ENCODE data around the gene RBM17. TPM values are rescaled to one million over a fixed set of nuclear protein-coding genes. Genes with fewer than 3 reads are reported as not detected.
"Not testable (repeated sequence)": the region's sequence is repeated elsewhere in the genome, so short reads cannot be mapped to it uniquely, and the experiment has no call there.

Gene RBM17
- total RNA-seq, 2 experiments from 2014 or later: 155 to 157 TPM

DNA sequence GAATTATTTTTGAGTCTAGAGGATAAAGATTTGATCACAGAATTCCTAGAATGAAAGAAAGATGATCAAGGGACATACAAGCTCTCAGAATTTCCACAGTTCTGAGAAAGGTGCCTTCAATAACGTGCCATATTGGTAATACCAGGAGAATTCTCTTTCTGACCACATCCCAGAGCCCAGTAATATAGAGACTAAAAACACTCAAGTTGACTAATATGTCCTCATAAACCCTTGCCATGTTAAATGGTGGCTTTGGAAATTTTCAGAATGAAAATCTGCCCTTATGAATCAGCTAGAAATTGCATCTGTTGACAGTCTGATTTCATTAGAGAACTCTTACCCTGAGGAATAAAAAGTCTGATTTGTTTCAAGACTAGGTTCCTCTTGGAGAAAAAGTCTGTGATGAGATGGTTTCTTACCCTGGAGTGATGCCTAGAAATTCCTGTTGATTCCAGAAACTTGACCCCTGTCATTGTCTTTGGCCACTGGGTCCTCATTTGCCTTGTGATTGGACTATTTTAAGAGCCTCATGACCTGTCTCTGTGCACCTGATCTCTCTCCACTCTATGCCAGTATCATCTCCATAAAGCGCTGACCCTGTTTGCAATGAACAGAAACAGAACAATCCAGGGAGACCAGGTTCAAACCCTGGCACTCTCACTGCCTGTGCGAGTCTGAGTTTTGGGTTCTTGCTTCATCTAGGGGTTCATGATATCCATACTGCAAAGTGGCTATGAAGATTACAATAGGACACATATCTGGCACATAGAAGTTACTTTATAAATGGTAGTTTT, 30.0 kb upstream of the RBM17 start:
- peaks cover 66% of the 10 kb centered on the region for H3K4me1 Mint-ChIP-seq
- H3K27me3 Mint-ChIP-seq: no peaks in the 10 kb centered on the region
- H3K27ac Mint-ChIP-seq: peak overlapping the region; percentile 90
- CTCF ChIA-PET: interaction anchor here (0.7 to 6.4 kb wide), 4 partner anchors 15 to 83 kb away, joined by 3 to 58 read pairs (median 6); no protein-coding TSS in a partner anchor
- H3K4me3 Mint-ChIP-seq: peak overlapping the region; percentile 90
- DNase-seq: peak; percentile 29
- H3K36me3 Mint-ChIP-seq (ENCODE audit: low read depth): peaks cover 79% of the 10 kb centered on the region
- no peaks in the 10 kb centered on the region for H3K9me3 Mint-ChIP-seq
- POLR2A ChIA-PET: interaction anchor here (0.8 to 21.0 kb wide), 16 partner anchors 9 to 245 kb away, joined by 3 to 448 read pairs (median 7); partner anchors contain the start of genes ANKRD16 and FBH1

DNA sequence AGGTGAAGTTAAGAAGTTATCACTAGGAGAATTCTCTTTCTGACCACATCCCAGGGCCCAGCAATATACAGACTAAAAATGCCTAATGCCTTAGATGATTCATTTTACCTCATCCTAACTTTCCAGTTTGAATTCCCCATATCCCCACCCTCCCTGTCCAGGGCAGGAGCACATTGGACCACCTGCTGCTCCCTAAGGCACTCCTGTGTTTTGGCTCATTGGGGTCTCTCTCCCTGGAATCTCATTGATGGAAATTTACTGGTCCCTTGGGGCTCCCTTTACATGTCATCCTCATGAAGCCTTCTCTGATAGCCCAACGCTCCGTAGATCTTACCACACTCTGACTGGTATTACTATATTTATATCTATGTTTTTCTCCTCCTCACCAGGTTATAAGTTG, 29.3 kb upstream of the RBM17 start:
- peaks cover 2% of the 10 kb centered on the region for H3K9me3 Mint-ChIP-seq
- H3K27ac Mint-ChIP-seq: peak overlapping the region; percentile 90
- no peaks in the 10 kb centered on the region for H3K27me3 Mint-ChIP-seq
- DNase-seq: peak; percentile 18
- CTCF ChIA-PET: interaction anchor here (2.5 to 5.8 kb wide), 2 partner anchors 24 to 27 kb away, joined by 12 to 41 read pairs; no protein-coding TSS in a partner anchor
- peaks cover 73% of the 10 kb centered on the region for H3K36me3 Mint-ChIP-seq (ENCODE audit: low read depth)
- POLR2A ChIA-PET: interaction anchor here (1.2 to 21.0 kb wide), 3 partner anchors 7 to 24 kb away, joined by 7 to 448 read pairs (median 97); no protein-coding TSS in a partner anchor
- H3K4me3 Mint-ChIP-seq: peak overlapping the region; percentile 90
- H3K4me1 Mint-ChIP-seq: peaks cover 66% of the 10 kb centered on the region

DNA sequence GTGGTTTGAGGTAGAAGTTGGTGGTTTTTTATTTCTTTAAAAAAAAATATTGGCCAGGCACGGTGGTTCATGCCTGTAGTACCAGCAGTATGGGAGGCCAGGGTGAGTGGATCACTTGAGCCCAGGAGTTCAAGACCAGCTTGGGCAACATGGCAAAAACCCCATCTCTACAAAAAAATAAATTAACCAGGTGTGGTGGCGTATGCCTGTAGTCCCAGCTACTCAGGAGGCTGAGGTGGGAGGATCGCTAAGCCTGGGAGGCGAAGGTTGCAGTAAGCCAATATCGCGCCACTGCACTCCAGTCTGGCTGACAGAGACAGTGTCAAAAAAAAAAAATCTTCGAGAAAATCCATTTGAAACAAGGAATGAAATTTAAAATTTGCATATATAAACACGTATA, 27.8 kb upstream of the RBM17 start:
- POLR2A ChIA-PET: interaction anchor here (0.7 to 21.0 kb wide), 12 partner anchors 9 to 85 kb away, joined by 3 to 448 read pairs (median 10); partner anchors contain the start of gene IL15RA
- Mint-ChIP-seq H3K36me3 (ENCODE audit: low read depth) (peaks cover 65% of the 10 kb centered on the region), H3K4me1 (peaks cover 71% of the 10 kb centered on the region), H3K27ac (peak overlapping the region; percentile 90), H3K27me3 (no peaks in the 10 kb centered on the region), H3K9me3 (peaks cover 6% of the 10 kb centered on the region), H3K4me3 (peak overlapping the region; percentile 90)
- peak; percentile 42 for DNase-seq
- CTCF ChIA-PET: interaction anchor here (0.6 to 5.8 kb wide), 7 partner anchors 8 to 47 kb away, joined by 3 to 41 read pairs (median 4); no protein-coding TSS in a partner anchor

DNA sequence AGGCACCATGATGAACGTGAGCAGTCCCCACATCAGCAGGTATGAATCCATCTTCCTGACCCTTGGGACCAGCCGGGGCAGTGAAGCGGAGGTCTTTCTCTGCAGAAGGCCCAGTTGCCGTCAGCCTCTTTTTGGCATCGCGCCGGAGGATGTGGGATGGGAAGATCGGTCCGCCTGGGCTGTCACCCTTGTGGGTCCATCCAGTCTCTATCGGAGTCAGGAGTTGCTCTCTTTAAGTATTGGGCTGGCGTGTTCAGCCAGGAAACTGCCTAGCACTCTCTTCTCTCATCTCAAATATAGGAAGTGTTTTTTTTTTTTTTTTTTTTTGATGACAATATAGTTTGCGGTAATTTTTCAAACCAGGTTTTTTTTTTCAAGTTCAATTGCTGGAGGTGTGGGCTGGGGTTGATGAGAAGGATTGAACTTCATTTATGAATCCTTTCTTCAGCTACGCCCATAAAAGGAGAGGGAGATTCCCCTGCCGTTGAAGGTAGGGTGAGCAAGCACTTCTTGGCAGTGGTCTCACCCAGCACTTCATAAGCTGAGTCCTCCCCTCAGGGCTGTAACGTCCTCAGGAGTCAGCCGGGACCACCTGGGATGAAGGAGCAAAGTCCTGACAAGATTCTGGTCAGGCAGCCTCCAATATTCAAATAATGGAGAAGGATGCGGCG, 26.6 kb upstream of the RBM17 start, which contains the start of gene IL2RA:
Gene IL2RA, minus strand, starts transcription at position 267 of the 671 bp plus-strand sequence. Its CDS starts 216 bp downstream, at position 51.
- H3K27ac Mint-ChIP-seq: peak within 1 kb of the TSS; percentile 90
- H3K4me1 Mint-ChIP-seq: peaks cover 71% of the 10 kb centered on the region
- DNase-seq: peak; percentile 77
- ChIA-PET CTCF (interaction anchor here (0.5 to 5.8 kb wide), 9 partner anchors 9 to 1904 kb away, joined by 3 to 41 read pairs (median 4); no protein-coding TSS in a partner anchor), POLR2A (interaction anchor here (0.7 to 21.0 kb wide), 15 partner anchors 10 to 720 kb away, joined by 3 to 448 read pairs (median 5); partner anchors contain the start of gene IL15RA)
- peaks cover 6% of the 10 kb centered on the region for H3K9me3 Mint-ChIP-seq
- peaks cover 54% of the 10 kb centered on the region for H3K36me3 Mint-ChIP-seq (ENCODE audit: low read depth)
- peak within 1 kb of the TSS; percentile 90 for H3K4me3 Mint-ChIP-seq
- no peaks in the 10 kb centered on the region for H3K27me3 Mint-ChIP-seq

DNA sequence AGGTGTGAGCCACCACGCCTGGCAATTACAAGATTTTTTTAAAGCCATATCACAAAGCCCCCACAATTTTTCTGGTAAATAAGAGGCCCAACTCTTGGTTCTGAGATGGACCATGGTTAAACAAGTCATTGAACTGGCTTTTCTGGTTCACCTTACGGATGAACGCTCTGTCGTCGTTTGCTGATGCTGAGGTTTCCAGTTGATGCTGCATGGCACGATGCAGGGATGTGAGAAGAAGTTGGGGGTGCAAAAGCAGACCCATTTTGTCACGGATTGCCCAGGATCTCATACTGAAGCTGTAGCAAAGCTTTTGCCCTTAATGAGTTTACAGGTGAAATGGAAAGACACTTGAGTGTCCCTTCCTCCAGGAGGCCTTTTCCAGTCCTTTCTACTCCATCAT, 24.7 kb upstream of the RBM17 start:
- Mint-ChIP-seq H3K36me3 (ENCODE audit: low read depth) (peaks cover 39% of the 10 kb centered on the region), H3K4me1 (peaks cover 71% of the 10 kb centered on the region), H3K9me3 (peaks cover 6% of the 10 kb centered on the region), H3K27me3 (no peaks in the 10 kb centered on the region), H3K27ac (peak overlapping the region; percentile 77), H3K4me3 (no peak overlapping the region)
- ChIA-PET CTCF (interaction anchor here (1.0 to 5.8 kb wide), 2 partner anchors 8 to 23 kb away, joined by 3 to 41 read pairs; no protein-coding TSS in a partner anchor), POLR2A (interaction anchor here (0.5 to 21.0 kb wide), 4 partner anchors 8 to 26 kb away, joined by 3 to 448 read pairs (median 82); no protein-coding TSS in a partner anchor)
- DNase-seq: peak; percentile 15

DNA sequence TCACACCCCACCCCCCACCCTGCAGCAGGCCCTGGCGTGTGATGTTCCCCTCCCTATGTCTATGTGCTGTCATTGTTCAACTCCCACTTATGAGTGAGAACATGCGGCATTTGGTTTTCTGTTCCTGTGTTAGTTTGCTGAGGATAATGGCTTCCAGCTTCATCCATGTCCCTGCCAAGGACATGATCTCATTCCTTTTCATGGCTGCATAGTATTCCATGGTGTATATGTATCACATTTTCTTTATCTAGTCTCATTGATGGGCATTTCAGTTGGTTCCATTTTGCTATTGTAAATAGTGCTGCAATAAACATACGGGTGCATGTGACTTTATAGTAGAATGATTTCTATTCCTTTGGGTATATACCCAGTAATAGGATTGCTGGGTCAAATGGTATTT, 24.1 kb upstream of the RBM17 start:
- Mint-ChIP-seq H3K36me3 (ENCODE audit: low read depth) (peaks cover 33% of the 10 kb centered on the region), H3K27ac (peak overlapping the region; percentile 77), H3K4me1 (peaks cover 72% of the 10 kb centered on the region), H3K4me3 (peak overlapping the region; percentile 34)
- H3K27me3 Mint-ChIP-seq, DNase-seq, H3K9me3 Mint-ChIP-seq: not testable (repeated sequence)
- ChIA-PET CTCF (interaction anchor here (1.0 to 5.8 kb wide), 2 partner anchors 7 to 22 kb away, joined by 3 to 41 read pairs; no protein-coding TSS in a partner anchor), POLR2A (interaction anchor here (4.0 kb wide), 1 partner anchor 17 kb away, joined by 68 read pairs; no protein-coding TSS in a partner anchor)

DNA sequence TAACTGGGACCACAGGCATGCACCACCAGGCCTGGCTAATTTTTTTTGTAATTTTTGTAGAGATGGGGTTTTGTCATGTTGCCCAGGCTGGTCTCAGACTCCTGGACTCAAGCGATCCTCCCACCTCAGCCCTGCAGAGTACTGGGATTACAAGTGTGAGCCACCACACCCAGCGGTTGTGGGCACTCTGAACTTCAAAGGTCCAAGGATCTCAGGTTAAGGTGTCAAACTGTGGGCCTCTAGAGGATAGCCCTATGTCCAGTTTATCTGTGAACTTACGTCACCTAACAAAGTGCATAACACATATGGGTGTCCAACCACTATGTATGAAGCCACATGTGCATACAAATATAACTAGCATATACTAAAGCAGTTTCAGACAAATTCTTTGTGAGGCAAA, 23.4 kb upstream of the RBM17 start:
- Mint-ChIP-seq H3K4me3 (peak overlapping the region; percentile 34), H3K36me3 (ENCODE audit: low read depth) (peaks cover 28% of the 10 kb centered on the region), H3K9me3 (peaks cover 6% of the 10 kb centered on the region), H3K27ac (peak overlapping the region; percentile 77), H3K4me1 (peaks cover 77% of the 10 kb centered on the region), H3K27me3 (no peaks in the 10 kb centered on the region)
- DNase-seq: peak; percentile 41
- ChIA-PET CTCF (interaction anchor here (11.2 kb wide), 1 partner anchor 22 kb away, joined by 138 read pairs; no protein-coding TSS in a partner anchor), POLR2A (interaction anchor here (1.1 to 13.4 kb wide), 7 partner anchors 10 to 516 kb away, joined by 4 to 448 read pairs (median 6); partner anchors contain the start of gene IL2RA)

DNA sequence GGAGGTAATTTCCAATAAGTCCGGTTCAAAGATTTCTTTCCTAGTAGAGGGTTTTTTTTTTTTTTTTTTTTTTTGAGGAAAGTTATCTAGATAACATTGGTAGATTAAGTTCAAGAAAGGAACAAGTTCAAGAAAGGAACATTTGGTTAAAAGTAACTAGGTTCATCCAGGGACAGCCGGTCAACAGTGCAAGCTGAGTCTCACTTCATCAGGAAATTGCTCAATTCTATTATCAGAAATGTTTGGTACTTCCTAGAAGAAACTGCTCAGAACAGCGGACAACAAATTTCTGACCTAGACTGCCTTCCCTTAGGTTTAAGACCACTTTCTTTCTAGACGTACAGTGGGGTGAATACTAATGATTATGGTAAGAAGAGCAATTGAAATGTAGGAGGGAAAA, 23.0 kb upstream of the RBM17 start:
- no peaks in the 10 kb centered on the region for H3K27me3 Mint-ChIP-seq
- peaks cover 82% of the 10 kb centered on the region for H3K4me1 Mint-ChIP-seq
- H3K9me3 Mint-ChIP-seq: peaks cover 6% of the 10 kb centered on the region
- ChIA-PET POLR2A (interaction anchor here (0.8 to 13.4 kb wide), 8 partner anchors 9 to 516 kb away, joined by 4 to 448 read pairs (median 6); partner anchors contain the start of gene IL2RA), CTCF (interaction anchor here (1.2 to 11.2 kb wide), 4 partner anchors 14 to 24 kb away, joined by 3 to 138 read pairs (median 14); no protein-coding TSS in a partner anchor)
- H3K4me3 Mint-ChIP-seq: peak overlapping the region; percentile 34
- DNase-seq: peak; percentile 31
- peak overlapping the region; percentile 77 for H3K27ac Mint-ChIP-seq
- H3K36me3 Mint-ChIP-seq (ENCODE audit: low read depth): peaks cover 26% of the 10 kb centered on the region

DNA sequence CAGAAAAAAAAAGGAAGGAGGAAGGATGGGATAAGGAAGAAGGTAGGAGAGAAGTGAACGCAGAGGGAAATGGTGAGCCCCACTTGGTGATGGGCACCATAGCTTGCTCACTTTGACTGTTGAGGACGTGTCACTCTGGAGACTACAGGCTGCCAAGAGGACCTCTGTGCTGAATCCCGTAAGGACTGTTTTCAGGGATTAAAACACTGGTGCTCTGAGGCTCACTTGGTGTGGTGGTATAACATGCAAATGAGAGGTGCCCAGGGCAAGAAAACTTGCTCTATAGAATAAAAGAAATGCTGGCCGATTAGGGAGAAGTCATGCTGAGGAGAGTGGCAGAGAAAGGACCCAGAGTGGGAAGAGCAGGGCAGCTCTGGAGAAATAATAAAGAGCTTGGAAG, 21.4 kb upstream of the RBM17 start:
- DNase-seq: peak; percentile 14
- CTCF ChIA-PET: interaction anchor here (0.9 to 11.2 kb wide), 5 partner anchors 14 to 29 kb away, joined by 3 to 138 read pairs (median 8); no protein-coding TSS in a partner anchor
- POLR2A ChIA-PET: interaction anchor here (4.1 to 13.4 kb wide), 3 partner anchors 14 to 19 kb away, joined by 24 to 448 read pairs (median 168); partner anchors contain the start of gene IL2RA
- H3K36me3 Mint-ChIP-seq (ENCODE audit: low read depth): peaks cover 11% of the 10 kb centered on the region
- peaks cover 94% of the 10 kb centered on the region for H3K4me1 Mint-ChIP-seq
- H3K27me3 Mint-ChIP-seq: no peaks in the 10 kb centered on the region
- peaks cover 6% of the 10 kb centered on the region for H3K9me3 Mint-ChIP-seq
- peak overlapping the region; percentile 15 for H3K4me3 Mint-ChIP-seq
- peak overlapping the region; percentile 96 for H3K27ac Mint-ChIP-seq

DNA sequence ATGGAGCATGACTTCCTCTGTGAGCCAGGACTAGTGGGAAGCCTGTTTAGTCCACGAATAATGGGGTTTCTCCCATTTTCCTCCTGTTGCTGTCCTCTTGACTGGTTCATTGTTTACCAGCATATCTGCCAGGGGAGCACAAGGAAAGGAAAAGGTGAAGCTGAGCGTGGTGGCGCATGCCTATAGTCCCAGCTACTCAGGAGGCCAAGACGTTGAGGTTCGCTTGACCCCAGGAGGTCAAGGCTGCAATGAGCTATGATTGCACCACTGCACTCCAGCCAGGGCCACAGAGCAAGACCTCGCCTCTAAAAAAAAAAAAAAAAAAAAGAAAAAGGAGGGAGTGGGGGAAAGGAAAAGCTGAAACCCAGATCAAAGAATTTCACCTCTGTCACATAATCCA, 20.8 kb upstream of the RBM17 start:
- Mint-ChIP-seq H3K36me3 (ENCODE audit: low read depth) (peaks cover 11% of the 10 kb centered on the region), H3K4me3 (peak overlapping the region; percentile 67), H3K9me3 (peaks cover 6% of the 10 kb centered on the region), H3K27me3 (no peaks in the 10 kb centered on the region), H3K27ac (peak overlapping the region; percentile 96), H3K4me1 (peaks cover 94% of the 10 kb centered on the region)
- POLR2A ChIA-PET: interaction anchor here (0.8 to 13.4 kb wide), 8 partner anchors 8 to 254 kb away, joined by 3 to 448 read pairs (median 6); partner anchors contain the start of genes ANKRD16, FBH1, GDI2 and IL2RA
- CTCF ChIA-PET: interaction anchor here (0.9 to 11.2 kb wide), 6 partner anchors 13 to 30 kb away, joined by 3 to 138 read pairs (median 6); no protein-coding TSS in a partner anchor
- peak; percentile 14 for DNase-seq

DNA sequence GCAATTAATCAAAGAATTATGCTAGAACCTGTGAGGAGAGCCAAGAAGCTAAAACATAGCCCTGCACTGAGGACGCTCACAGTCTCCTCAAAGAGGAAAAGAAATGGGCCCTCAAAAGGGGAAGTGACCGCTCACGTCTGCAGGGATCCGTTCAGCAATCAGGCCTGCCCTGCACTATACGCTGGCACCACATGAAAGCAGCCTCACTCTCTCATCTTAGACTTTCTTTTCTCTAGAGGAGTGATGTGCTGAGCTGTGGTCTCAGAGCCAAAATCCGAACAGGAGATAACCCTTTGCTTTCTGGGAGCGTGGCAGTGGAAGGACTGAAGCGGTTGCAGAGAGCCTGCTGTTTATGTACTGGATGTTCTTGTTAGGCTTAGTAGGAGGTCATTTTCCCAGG, 20.4 kb upstream of the RBM17 start:
- CTCF ChIA-PET: interaction anchor here (0.9 to 11.2 kb wide), 6 partner anchors 13 to 30 kb away, joined by 3 to 138 read pairs (median 6); no protein-coding TSS in a partner anchor
- Mint-ChIP-seq H3K27ac (peak overlapping the region; percentile 96), H3K27me3 (no peaks in the 10 kb centered on the region), H3K9me3 (peaks cover 6% of the 10 kb centered on the region), H3K4me3 (peak overlapping the region; percentile 67), H3K36me3 (ENCODE audit: low read depth) (peaks cover 11% of the 10 kb centered on the region), H3K4me1 (peaks cover 97% of the 10 kb centered on the region)
- peak; percentile 50 for DNase-seq
- POLR2A ChIA-PET: interaction anchor here (0.8 to 13.4 kb wide), 8 partner anchors 8 to 255 kb away, joined by 3 to 448 read pairs (median 6); partner anchors contain the start of genes ANKRD16, FBH1, GDI2 and IL2RA

Measured in activated CD4-positive, alpha-beta memory T cell treated with anti-CD3 and anti-CD28 coated beads, Interleukin-2, amount 10 ng/mL, durations not matched to agents 7 days and 5 days (primary cell).